T-helper 2 cell (primary cell): ENCODE measurements around the gene FGF12.

Source experiments
- DNase-seq, 5 experiments: peaks; one replicate each; pipeline versions ENCODE4 v3.0.0 to v3.0.0-alpha.2; 2012 to 2022

The FGF12 gene

DNA sequence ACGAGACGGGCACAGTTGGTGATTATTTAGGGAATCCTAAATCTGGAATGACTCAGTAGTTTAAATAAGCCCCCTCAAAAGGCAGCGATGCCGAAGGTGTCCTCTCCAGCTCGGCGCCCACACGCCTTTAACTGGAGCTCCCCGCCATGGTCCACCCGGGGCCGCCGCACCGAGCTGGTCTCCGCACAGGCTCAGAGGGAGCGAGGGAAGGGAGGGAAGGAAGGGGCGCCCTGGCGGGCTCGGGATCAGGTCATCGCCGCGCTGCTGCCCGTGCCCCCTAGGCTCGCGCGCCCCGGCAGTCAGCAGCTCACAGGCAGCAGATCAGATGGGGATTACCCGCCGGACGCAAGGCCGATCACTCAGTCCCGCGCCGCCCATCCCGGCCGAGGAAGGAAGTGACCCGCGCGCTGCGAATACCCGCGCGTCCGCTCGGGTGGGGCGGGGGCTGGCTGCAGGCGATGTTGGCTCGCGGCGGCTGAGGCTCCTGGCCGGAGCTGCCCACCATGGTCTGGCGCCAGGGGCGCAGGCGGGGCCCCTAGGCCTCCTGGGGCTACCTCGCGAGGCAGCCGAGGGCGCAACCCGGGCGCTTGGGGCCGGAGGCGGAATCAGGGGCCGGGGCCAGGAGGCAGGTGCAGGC is 318.0 kb downstream of the FGF12 start:
- DNase-seq: peak in 1 of 5 experiments; percentile 0

DNA sequence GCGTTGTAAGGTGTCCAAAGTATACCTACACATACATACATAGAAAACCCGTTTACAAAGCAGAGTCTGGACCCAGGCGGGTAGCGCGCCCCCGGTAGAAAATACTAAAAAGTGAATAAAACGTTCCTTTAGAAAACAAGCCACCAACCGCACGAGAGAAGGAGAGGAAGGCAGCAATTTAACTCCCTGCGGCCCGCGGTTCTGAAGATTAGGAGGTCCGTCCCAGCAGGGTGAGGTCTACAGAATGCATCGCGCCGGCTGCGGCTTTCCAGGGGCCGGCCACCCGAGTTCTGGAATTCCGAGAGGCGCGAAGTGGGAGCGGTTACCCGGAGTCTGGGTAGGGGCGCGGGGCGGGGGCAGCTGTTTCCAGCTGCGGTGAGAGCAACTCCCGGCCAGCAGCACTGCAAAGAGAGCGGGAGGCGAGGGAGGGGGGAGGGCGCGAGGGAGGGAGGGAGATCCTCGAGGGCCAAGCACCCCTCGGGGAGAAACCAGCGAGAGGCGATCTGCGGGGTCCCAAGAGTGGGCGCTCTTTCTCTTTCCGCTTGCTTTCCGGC is 318.6 kb downstream of the FGF12 start:
- DNase-seq: no peak

DNA sequence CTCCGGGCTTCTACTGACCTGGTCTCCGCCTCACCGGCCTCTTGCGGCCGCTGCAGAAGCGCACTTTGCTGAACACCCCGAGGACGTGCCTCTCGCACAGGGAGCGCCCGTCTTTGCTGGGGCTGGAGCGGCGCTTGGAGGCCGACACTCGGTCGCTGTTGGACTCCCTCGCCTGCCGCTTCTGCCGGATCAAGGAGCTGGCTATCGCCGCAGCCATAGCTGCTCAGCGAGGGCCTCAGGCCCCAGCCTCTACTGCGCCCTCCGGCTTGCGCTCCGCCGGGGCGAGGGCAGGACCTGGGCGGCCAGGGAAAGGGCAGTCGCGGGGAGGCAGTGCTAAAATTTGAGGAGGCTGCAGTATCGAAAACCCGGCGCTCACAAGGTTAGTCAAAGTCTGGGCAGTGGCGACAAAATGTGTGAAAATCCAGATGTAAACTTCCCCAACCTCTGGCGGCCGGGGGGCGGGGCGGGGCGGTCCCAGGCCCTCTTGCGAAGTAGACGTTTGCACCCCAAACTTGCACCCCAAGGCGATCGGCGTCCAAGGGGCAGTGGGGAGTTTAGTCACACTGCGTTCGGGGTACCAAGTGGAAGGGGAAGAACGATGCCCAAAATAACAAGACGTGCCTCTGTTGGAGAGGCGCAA is 319.2 kb downstream of the FGF12 start:
- no peak for DNase-seq

DNA sequence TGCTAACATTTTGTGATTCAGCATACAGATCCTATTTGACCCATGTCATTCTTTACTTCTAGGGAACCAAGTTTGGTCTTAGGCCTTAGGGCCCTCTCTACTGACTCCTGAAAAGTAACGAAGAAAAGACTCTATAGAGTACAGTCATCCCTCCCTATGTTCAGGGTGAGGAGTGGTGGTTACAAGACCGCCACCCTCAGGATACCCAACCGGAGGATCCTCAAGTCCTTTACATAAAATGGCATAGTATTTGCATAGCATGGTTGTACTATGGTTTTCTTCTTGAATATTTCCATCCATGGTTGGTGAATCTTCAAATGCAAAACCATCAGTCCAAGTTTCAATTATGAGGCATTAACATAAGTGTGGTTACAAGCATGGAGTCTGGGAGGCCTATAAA is 327.6 kb downstream of the FGF12 start:
- no peak for DNase-seq

DNA sequence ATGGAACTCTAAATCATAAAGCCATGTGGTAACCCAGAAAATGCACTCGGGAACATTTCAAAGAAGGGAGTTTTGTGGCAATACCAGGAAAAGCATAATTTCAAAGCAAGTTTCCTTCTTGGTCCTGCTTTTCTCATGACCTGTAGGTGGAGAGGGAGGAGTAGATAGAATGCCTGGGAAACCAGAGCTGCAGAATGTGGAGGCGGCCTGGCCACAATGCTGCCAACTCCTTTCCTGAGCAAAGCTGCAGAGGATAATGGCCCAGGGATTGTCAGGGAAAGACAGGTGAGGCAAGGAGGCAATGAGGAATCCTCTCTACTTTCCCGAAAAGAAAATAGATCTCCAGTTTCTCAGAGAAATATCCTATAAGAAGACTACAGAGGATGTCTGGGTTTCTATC is 330.3 kb downstream of the FGF12 start:
- DNase-seq: no peak

DNA sequence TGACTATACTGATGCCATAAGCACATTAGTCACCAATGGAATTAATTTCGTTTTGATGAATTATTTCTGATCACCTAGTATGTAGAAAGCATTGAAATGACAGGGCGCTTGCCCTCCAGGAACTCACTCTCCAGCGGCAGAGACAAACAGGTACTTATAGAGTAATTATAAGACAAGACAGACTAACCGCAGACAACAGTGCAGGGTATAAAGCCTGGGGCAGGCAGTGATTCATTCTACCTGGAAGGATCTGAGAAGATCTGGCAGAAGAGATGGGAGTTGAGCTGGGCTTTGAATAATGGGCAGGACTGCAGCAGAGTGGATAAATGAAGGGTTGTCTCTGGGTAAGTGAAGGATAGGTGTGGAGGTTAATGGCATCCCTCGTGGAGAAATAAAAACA is 331.8 kb downstream of the FGF12 start:
- no peak for DNase-seq

DNA sequence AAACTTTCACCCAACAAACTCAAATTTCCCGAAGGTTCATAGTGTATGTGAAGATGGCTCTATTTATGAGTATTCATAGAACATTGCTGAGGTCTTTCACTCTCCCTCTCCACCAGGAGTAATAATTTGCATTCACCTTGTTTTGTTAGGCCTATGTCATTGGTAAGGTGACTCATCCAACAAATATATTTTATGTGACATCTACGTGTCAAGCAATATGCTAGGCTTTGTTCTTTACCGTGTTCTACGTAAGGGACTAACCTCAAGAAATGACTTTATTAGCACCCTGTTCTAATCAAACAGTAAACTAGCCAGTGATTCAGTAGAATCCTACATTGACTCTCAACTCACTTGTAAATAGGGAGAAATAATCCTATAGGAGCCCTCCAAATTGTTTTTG is 334.4 kb downstream of the FGF12 start:
- no peak for DNase-seq

DNA sequence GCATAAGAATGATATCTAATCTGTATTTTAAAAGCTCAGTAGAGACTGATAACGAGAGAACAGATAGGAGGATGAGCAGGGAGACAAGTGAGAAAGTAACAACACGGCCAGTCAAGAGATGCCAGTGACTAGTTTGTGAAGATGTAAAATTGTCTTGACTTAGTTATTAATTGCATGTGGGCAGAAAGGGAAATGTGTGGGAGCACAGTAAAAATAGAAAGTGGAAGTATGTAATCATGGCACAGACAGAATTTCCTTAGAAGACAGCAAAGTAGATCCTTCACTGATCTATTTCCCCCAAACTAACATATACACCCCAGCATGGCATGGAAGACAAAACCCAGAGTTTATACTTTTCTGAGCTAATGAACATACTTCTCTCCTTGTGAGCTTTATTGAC is 344.5 kb downstream of the FGF12 start:
- no peak for DNase-seq

DNA sequence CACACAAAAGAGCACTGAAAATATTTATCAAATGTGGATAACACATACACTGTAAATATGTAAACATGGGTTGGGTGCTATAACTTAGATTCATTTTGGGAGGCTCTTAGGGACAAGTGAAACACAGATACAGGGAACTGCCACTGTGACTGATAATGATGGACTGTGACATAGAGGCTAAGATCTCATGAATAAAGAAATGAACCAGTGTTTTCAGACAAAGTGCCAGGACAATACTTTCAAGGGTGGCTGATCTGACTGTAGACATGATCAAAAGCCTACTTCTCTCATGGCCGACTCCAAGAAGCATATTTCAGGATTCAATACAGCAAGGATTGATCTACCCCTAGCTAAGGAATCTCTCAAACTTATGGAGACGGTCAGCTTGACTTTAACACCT is 353.8 kb downstream of the FGF12 start:
- no peak for DNase-seq

DNA sequence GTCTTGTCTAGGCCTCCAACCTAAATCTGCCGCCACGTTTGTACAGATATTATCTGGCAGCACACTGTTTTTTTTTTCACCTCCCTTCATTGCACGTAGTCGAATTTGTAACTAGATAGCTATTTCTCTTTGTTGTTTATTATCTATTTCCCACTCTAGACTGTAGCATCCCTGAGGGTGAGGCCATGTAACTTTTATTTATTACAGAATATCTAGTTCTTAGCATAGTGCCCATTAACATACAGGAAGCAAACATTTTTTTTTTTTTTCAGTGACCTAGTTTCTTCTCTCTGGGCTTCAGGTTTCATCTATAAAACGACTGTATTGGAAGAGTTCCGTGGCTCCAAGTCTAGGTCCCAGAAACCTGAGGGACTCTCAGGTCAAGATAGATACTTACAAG is 354.3 kb downstream of the FGF12 start:
- DNase-seq: no peak

DNA sequence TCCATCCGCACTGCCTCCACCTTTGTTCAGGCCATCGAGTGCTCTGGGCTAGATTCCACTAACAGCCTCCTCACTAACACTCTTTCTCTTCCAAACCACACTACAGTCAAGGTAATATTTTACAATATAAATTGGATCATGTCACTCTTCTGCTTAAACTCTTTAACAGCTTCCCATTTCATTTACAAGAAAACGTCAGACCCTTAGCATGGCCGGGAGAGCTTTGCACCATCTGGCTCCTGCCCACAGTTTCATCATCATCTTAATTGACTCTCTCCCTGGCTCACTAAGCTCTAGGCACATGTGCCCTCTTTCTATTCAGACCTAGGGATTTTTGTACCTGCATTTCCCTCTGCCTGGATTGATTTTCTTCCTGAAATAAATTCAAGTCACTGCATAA is 354.7 kb downstream of the FGF12 start:
- DNase-seq: no peak

DNA sequence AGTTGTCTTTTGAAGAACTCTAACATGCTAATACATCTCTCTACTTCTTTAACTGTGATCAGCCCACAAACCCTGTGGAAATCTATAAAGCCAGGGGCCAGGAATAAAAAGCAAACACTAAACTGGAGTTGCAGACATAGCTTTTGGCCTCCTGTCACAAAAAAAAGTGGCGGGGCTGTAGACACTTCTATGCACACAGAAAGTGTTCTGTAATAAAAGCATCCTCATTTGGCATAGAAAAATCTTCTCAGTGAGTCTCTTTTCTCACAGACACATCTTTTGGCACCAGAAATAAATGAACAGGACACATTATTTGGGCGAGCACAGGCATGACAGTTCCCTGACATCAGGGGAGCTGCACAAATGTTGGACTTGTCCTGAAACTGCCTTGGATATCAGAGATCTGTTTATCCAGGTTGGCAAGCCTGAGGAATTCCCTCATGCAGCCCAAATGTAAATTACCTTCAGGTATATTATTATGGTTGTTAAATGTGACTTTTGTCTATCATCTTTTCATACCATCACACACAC is 355.4 kb downstream of the FGF12 start:
- DNase-seq: no peak

DNA sequence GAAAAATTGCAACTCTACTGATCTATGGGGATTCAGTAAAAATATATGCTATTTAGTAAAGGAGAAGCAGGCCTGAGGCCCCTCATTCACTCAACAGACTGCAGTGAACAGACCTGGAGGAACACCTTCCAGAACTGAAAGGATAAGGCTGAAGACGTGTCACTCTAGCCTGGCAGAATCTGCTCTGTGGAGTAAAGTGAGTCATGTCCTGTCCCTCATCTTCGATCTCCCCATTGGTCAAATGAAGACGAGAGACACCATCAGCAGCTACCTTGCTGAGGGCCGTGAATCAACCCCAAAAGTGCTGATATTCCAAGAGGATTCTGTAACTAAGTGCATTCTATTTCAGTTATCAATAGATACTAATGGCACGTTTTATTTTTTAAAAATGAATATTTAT is 359.7 kb downstream of the FGF12 start:
- DNase-seq: no peak

DNA sequence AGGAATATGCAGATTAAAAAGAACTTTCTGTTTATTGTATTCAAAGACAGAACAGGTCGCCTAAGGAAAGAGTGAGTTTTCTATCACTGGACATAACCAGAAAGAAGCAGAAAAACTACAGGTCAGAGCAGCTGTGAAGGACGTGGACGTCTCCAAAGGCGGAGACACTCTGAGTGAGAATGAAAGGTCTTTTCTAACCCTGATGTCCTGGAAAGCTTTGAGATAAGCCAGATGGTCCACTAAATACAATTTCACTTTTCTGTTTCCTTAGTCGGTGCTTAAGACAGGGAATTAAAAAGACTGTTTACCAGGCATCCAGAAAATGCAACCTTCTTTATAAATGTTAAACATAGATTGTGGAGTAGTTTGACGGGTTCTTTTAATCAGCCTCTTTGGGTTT is 360.4 kb downstream of the FGF12 start:
- no peak for DNase-seq

DNA sequence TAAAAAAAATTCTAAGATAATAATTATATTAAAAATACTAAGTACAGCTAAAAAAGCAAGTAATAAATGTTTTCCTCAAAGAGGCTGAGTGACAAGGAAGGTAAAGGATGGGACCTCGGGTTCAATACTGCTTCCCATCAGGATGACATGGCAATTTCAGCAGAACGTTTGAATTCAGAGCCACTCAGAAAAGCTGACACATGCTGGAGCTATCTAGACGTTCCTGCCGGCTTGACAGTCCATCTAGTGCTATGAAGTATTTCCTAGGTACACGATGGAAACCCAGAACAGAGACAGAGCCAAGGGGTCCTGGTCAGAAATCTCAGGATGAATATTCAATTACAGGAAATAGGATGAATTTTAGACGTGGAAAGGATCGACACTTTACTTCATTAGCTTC is 361.8 kb downstream of the FGF12 start:
- no peak for DNase-seq

DNA sequence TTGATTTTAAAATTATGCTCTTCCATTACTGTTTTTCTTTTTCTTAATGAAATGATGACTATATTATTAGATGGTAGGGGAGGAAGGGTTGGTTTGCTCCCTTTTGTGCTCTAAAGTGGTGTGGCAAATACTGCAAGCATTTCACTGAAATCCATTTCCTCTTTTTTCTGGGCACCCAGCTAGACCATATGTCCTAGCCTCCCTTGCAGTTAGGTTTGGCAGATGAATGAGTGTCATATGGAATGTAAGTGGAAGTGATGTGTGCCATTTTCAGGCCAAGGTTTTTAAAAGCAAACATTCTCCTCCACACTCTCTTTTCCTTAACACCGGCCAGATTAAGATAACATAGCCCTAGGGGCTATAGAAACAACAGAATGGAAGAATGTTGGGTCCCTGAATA is 363.0 kb downstream of the FGF12 start:
- no peak for DNase-seq

DNA sequence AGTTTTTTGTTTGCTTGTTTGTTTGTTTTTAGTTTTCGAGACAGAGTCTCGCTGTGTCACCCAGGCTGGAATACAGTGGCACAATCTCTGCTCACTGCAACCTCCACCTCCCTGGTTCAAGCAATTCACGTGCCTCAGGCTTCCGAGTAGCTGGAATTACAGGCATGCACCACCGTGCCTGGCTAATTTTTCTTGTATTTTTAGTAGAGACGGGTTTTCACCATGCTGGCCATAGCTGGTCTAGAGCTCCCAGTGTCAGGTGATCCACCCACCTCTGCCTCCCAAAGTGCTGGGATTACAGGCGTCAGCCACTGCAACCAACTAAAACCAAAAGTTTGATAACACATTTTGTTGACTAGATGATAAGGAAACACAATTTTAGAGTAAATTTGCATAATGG is 372.7 kb downstream of the FGF12 start:
- no peak for DNase-seq

DNA sequence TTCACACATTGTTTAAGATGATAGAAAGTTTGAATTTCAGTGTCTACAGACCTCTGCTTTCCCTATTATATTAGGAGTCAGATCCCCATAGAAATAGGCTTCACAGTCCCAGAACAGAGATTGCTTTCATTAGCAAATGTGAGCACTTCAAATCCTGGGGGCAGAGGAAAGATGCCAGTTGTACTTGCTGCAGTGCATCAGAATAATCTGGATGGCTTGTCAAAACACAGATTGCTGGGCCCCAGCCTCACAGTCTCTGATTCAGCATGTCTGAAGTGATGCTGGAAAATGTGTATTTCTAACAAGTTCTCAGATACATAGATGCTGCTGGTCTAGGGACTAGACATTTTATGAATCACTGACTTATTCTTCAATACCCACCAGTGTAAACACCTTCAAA is 375.2 kb downstream of the FGF12 start:
- no peak for DNase-seq

DNA sequence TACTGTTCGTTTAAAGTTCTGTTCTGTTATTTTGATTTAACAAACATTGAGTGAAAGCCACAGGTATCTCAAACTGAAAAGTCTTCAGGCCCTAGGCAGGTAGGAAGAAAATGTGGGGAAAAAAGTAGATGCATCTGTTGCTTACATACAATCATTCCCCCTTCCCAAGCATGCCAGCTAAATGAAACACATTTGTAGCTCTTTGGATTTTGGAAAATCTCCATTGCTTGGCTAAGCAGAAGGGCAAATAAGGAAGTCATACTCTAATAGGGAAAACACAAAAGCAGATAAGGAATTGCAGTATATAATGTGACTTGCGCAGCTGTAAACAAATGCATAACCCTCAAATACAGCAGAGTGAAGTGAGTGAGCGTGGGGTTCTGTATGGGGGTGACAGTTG is 375.9 kb downstream of the FGF12 start:
- no peak for DNase-seq

DNA sequence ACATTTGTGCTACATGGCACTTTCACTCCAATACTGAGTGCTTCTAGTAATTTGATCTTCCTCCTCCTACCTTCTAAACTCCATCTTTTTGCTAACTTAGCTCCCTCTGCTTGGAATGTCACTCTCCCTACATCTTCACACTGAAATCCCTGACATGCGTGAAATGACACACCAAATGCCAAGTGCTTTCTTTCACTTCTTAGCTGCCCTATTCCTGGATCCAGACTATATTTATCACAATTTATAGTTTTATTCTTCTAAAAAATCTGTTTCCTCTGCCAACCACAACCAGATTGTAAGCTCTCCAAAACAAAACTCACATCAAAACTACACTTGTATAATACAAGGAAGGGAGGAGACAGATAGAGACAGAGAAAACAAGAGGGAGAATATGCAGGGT is 387.3 kb downstream of the FGF12 start:
- no peak for DNase-seq

DNA sequence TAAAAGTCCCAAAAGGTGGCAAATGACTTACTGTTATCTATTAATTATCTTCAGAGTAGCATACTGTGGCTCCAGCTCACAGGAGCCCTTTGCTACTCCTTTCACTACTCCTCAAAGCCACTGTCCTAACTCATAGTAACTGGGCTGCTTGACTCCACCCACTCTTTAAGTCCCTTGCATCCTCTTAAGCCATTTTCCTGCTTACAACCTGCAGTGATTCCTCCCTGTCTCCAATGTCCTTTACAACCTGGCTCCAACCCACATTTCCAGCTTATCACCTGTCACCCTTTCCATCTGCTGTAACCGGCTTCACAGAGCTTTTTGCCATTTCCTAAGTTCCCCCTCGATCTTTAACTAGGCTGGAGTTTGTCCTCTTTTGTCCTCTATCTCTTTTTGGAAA is 388.1 kb downstream of the FGF12 start:
- DNase-seq: no peak

DNA sequence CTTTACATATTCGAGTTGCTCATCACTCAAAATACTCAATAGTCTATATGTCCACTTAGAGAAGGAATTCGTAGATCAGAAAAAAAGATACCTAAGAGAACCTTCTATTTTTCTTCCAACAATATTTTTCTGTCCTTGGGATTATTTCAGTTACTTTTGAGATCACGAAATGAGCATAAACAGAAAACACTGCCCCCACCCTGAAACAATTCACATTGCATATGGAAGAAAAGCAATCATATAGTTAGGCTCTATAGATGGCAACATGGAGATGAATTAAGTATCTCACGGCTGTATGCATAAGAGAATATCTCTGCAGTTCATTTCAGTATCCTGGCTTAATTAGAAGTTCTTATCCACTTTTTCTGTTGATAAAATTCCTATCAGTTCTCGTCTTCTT is 391.1 kb downstream of the FGF12 start:
- no peak for DNase-seq

DNA sequence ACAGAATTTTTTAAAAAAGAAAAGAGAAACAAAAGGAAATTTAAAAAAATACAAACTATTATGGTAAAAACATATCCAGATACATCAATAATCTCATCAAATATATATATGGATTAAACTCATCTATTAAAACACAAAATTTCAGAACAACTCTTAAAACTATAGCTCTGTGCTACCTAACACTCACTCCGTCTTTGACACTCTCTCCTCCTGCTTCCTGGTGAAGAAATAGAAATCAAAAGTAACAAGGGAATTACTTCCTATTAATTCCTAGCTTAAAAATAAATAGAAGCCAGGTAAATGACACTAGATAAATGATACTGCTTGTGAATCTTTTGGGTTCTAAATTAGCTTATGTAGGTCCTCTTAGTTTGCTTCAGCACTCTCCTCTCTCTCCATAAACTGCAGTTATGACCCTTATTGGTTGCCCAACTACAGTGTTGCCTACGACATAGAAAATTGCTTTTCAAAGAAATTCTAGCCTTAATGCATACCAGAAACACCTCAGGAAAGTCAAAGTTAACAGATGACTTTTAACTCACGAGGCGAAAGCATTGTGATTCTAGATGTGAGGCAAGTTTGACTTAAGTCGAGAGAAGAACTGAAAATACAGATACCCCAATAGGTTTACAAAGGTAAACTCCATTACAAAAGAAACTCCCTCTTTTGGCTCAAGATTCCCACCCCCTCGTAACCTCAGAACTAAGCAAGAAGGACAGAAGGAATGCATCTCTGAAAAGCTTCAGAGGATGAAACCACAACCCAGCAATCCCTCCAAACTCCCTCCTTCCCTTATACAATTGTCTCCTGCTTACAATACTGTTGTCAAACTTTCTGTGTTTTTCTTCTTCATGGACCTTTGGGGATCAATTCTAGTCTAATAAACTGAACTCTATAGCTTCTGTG is 394.7 kb downstream of the FGF12 start:
- DNase-seq: no peak
